Naive thymus-derived CD8-positive, alpha-beta T cell (primary cell): Measurements from ENCODE around the gene IL5RA. TPM values are rescaled to one million over a fixed set of nuclear protein-coding genes. Genes with fewer than 3 reads are reported as not detected.

Experiments
- ATAC-seq, 2 donors: fragments of 150-1000 bp; cut with Tn5 transposase in 1 of 2; sonication (Bioruptor Pico), chemical (Tn5 transposase) in 1 of 2; 1 replicate in 1 of 2; 2 replicates in 1 of 2; pipeline ENCODE4 v1.10.0; 2021; ENCODE audit warnings: mild to moderate bottlenecking in 2 of 2, moderate library complexity in 2 of 2
- POLR2A ChIA-PET: fragments of 350-600 bp; sonication (Branson Sonifier 250); formaldehyde crosslinking; loops from one replicate; lab custom pipeline; 2021; ENCODE audit warnings: antibody characterized with exemption; lab: Charles Lee
- DNase-seq, 10 donors: peaks; one replicate each; pipeline versions ENCODE4 v3.0.0 to v3.0.0-alpha.2; 2020 to 2022
- H3K27ac Mint-ChIP-seq, 10 donors: one replicate each; pipeline ENCODE4 v1.8.0; 2020 to 2022; ENCODE audit warnings: mild to moderate bottlenecking in 10 of 10, mixed read lengths in 10 of 10, moderate library complexity in 4 of 10, inconsistent platforms in 1 of 10
- H3K27me3 Mint-ChIP-seq, 5 donors: one replicate each; pipeline ENCODE4 v1.8.0; 2021 to 2022; ENCODE audit warnings: mixed read lengths in 5 of 5
- H3K36me3 Mint-ChIP-seq, 3 donors: one replicate each; pipeline ENCODE4 v1.8.0; 2020 to 2022; ENCODE audit warnings: mixed read lengths in 3 of 3, mild to moderate bottlenecking in 2 of 3, inconsistent platforms in 1 of 3
- H3K4me1 Mint-ChIP-seq, 4 donors: one replicate each; pipeline ENCODE4 v1.8.0; 2021 to 2022; ENCODE audit warnings: mixed read lengths in 4 of 4
- H3K4me3 Mint-ChIP-seq, 10 donors: one replicate each; pipeline ENCODE4 v1.8.0; 2020 to 2022; ENCODE audit warnings: mild to moderate bottlenecking in 10 of 10, mixed read lengths in 10 of 10, moderate library complexity in 6 of 10, inconsistent platforms in 1 of 10
- H3K9me3 Mint-ChIP-seq, 9 donors: one replicate each; pipeline ENCODE4 v1.8.0; 2020 to 2022; ENCODE audit warnings: mixed read lengths in 9 of 9, mild to moderate bottlenecking in 3 of 9, inconsistent platforms in 1 of 9, moderate library complexity in 1 of 9
- polyA plus RNA-seq, 3 donors: library from polyadenylated mRNA; unstranded; fragments of 300-500 nt; fragmentation: Illumina TruSeq; gene quantifications; one replicate each; pipeline ENCODE4 v1.2.3, GENCODE V29; 2021
- total RNA-seq, 8 experiments: library from RNA in 2 of 8; stranded (reverse) in 2 of 8; gene quantifications; one replicate each; pipeline ENCODE4 v1.2.3 and lab custom pipeline; 2021 to 2026

Gene IL5RA
- total and polyA plus RNA-seq, 5 experiments from 2014 or later = 1.7 TPM; not detected in 4

- ATAC-seq (peak; percentile 93 to 95), DNase-seq (peak; percentile 91 to 97 (median 96))
- no peaks in the 10 kb centered on the region for H3K9me3 Mint-ChIP-seq
- peaks cover 20 to 45% (median 44%) of the 10 kb centered on the region in 4 donors for H3K4me1 Mint-ChIP-seq
- H3K27me3 Mint-ChIP-seq = no peaks in the 10 kb centered on the region
- peak within 1 kb of the TSS; percentile 92 to 98 (median 97) for H3K4me3 Mint-ChIP-seq
- POLR2A ChIA-PET = interaction anchor here (1.0 to 1.6 kb wide), 2 partner anchors 46 to 65 kb away, joined by 6 read pairs; no protein-coding TSS in a partner anchor
- peaks cover 0 to 24% (median 12%) of the 10 kb centered on the region in 3 donors for H3K36me3 Mint-ChIP-seq
- H3K27ac Mint-ChIP-seq = peak within 1 kb of the TSS; percentile 94 to 99 (median 98)
Measured at GRCh38 chr3:3126477-3127431, 16.6 kb upstream of the IL5RA start, which contains the start of gene TRNT1. TSS of gene TRNT1 (plus strand) at chr3:3126940. CDS start at chr3:3129041, 2,101 bp downstream.

DNA sequence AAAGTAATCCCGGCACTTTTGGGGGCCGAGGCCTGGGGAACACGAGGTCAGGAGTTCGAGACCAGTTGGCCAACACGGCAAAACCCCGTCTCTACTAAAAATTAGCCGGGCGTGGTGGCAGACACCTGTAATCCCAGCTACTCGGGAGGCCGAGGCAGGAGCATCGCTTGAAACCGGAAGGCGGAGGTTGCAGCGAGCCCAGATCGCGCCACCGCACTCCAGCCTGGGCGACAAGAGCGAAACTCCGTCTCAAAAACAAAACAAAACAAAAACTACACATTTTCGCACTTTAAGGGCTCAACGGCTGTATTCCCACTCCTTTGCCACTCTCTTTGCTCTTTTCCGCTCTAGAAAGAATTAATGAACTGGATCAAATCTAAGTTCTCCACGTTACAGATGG, 15.8 kb upstream of the IL5RA start:
- DNase-seq (peak in 1 of 10 donors; percentile 3), ATAC-seq (no peak)
- H3K27me3 Mint-ChIP-seq = no peaks in the 10 kb centered on the region
- POLR2A ChIA-PET = interaction anchor here (1.0 to 1.6 kb wide), 2 partner anchors 47 to 66 kb away, joined by 6 read pairs; no protein-coding TSS in a partner anchor
- peak overlapping the region; percentile 92 to 98 (median 97) for H3K4me3 Mint-ChIP-seq
- peak overlapping the region; percentile 94 to 99 (median 97) for H3K27ac Mint-ChIP-seq
- H3K36me3 Mint-ChIP-seq = peaks cover 0 to 19% (median 7%) of the 10 kb centered on the region in 3 donors
- H3K9me3 Mint-ChIP-seq = no peaks in the 10 kb centered on the region
- peaks cover 20 to 45% (median 44%) of the 10 kb centered on the region in 4 donors for H3K4me1 Mint-ChIP-seq

DNA sequence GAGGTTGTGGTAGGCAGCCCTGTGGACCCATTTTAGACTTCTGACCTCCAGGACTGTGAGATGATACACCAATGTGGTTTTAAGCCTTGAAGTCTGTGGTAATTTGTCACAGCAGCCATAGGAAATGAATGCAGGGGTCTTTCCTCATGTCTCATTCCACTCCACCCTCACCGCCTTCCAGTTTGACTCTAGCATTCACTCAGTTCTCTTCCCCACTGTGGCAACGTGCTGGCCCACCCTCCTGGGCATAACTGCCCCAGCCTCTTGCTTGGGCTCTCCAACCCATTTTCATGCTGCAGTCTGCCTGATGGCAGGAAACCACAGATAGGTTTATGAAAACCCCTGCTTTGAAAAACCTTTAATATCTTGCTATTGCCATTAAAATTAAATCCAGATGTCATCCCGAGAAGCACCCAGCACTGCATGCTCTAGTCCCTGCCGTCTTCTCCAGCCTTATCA, 9.2 kb upstream of the IL5RA start:
- ATAC-seq (no peak), DNase-seq (no peak)
- Mint-ChIP-seq H3K27ac (peak overlapping the region in 2 of 10 donors; percentile 58 to 60), H3K4me3 (no peak overlapping the region), H3K27me3 (peaks cover 0 to 2% (median 0%) of the 10 kb centered on the region in 5 donors), H3K4me1 (no peaks in the 10 kb centered on the region), H3K36me3 (no peaks in the 10 kb centered on the region), H3K9me3 (no peaks in the 10 kb centered on the region)
- POLR2A ChIA-PET = no interaction called here

DNA sequence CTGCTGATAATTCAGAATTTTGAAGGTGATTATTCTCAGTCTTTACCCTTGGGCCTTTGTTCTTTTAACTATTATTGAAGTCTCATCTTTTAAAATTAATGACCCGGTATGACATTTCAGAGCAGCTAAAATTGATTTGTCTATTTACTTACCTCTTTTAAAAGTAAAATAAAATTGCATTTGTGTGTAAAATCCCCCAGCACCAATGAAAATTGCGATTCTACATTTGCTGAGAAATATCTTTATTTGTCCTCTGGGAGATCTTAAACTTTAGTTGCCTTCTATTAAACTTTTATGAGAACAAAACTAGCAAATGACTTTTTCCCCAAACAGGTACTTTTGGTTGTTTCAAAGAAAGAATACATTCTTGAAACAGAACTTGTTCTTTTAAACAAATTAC, 7.5 kb upstream of the IL5RA start:
- peaks cover 0 to 2% (median 0%) of the 10 kb centered on the region in 5 donors for H3K27me3 Mint-ChIP-seq
- POLR2A ChIA-PET = no interaction called here
- DNase-seq (no peak), ATAC-seq (no peak)
- H3K36me3 Mint-ChIP-seq = no peaks in the 10 kb centered on the region
- H3K27ac Mint-ChIP-seq = no peak overlapping the region
- no peaks in the 10 kb centered on the region for H3K4me1 Mint-ChIP-seq
- H3K4me3 Mint-ChIP-seq = no peak overlapping the region
- H3K9me3 Mint-ChIP-seq = no peaks in the 10 kb centered on the region

DNA sequence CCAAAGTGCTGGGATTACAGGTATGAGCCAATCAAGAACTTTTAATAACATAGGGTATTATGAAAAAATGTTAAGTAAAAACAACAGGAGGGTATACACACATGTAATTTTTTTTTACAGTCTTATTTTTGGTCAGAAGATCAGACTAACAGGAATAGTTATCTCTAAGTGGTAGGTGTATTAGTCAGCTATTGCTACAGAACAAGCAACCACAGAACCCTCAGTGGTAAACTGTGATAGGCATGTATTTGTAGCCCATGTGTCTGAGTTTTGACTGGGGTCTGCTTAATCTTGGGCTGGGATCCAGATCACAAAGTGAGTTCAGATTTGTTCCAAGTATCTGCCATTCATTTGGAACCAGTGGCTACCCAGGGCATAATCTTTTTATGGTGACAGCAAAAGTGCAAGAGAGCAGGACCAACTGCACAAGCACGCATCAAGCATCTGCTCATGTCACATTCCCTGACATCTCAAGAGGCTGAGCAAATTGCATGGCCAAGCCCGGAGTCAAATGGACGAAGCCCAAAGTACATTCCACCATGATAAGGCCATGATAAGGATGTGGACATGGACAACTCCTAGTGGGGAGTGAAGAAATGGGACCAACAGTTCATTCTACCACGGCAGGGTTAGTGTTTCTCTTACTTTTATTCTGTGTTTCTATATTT, 3.0 kb upstream of the IL5RA start:
- no peaks in the 10 kb centered on the region for H3K36me3 Mint-ChIP-seq
- H3K4me3 Mint-ChIP-seq = no peak overlapping the region
- POLR2A ChIA-PET = no interaction called here

GRCh38 chr3:3110749-3111361, 681 bp upstream of the IL5RA start:
- Mint-ChIP-seq H3K9me3 (no peaks in the 10 kb centered on the region), H3K4me3 (no peak overlapping the region), H3K4me1 (peaks cover 0 to 20% (median 0%) of the 10 kb centered on the region in 4 donors), H3K36me3 (no peaks in the 10 kb centered on the region), H3K27me3 (peaks cover 0 to 2% (median 1%) of the 10 kb centered on the region in 5 donors), H3K27ac (peak overlapping the region in 4 of 10 donors; percentile 10 to 85 (median 45))
- ATAC-seq (no peak), DNase-seq (no peak)
- POLR2A ChIA-PET = no interaction called here

More for the DNA sequence above, 3.0 kb upstream of the IL5RA start:
- Mint-ChIP-seq H3K27me3 (peaks cover 0 to 2% (median 0%) of the 10 kb centered on the region in 5 donors), H3K27ac (no peak overlapping the region), H3K4me1 (peaks cover 0 to 16% (median 0%) of the 10 kb centered on the region in 4 donors), H3K9me3 (no peaks in the 10 kb centered on the region)
- no peak for ATAC-seq
- DNase-seq = no peak

- POLR2A ChIA-PET = no interaction called here
- H3K36me3 Mint-ChIP-seq = no peaks in the 10 kb centered on the region
- peak overlapping the region in 3 of 10 donors; percentile 42 to 85 (median 74) for H3K27ac Mint-ChIP-seq
- DNase-seq = no peak
- peaks cover 0 to 13% (median 8%) of the 10 kb centered on the region in 5 donors for H3K27me3 Mint-ChIP-seq
- no peaks in the 10 kb centered on the region for H3K9me3 Mint-ChIP-seq
- peaks cover 0 to 29% (median 0%) of the 10 kb centered on the region in 4 donors for H3K4me1 Mint-ChIP-seq
- ATAC-seq = no peak
- H3K4me3 Mint-ChIP-seq = peak overlapping the region in 2 of 10 donors; percentile 55 to 72
Measured at GRCh38 chr3:3109407-3110298, 521 bp downstream of the IL5RA start.

DNA sequence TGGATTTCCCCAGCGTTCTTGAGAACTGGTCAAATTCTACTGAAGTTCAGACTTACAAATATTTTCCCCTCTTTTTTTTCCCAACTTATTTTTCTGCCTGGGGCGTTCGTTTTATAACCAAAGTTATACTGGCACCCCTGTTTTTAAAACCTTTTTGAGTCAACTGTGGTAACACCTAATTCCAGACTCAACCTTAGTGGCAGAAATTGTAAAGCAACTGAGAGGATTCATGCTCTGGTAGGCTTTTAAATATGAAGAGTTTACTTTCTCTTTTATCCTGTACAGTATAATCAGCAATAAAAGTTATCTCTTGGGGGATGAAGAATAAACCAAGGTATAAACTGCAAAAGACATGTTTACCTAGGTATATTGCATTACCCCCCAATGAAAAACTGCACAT, 2.3 kb downstream of the IL5RA start:
- Mint-ChIP-seq H3K36me3 (no peaks in the 10 kb centered on the region), H3K4me3 (no peak overlapping the region), H3K4me1 (peaks cover 0 to 29% (median 0%) of the 10 kb centered on the region in 4 donors), H3K27ac (no peak overlapping the region), H3K9me3 (no peaks in the 10 kb centered on the region), H3K27me3 (peaks cover 0 to 14% (median 8%) of the 10 kb centered on the region in 5 donors)
- ATAC-seq (no peak), DNase-seq (no peak)
- POLR2A ChIA-PET = no interaction called here

DNA sequence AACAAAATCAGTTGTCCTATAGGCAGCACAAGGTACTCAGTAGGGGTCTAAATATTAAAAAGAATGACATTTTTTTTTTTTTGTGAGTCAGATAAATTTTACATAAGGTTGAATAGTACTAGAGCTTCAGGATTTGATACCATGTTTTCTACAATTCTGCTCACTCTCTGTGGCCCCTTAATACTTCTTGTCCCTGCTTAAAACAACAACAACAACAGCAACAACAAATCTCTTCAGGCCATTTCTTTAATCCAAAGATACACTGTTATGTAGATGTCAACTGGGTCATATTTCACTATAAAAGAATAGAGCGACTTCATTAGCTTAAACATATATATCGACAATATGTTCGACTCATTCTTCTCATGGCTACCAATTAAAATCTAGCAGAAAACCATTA, 3.0 kb downstream of the IL5RA start:
- Mint-ChIP-seq H3K9me3 (no peaks in the 10 kb centered on the region), H3K4me1 (peaks cover 0 to 29% (median 0%) of the 10 kb centered on the region in 4 donors), H3K27ac (no peak overlapping the region), H3K4me3 (no peak overlapping the region), H3K36me3 (no peaks in the 10 kb centered on the region), H3K27me3 (peaks cover 0 to 14% (median 8%) of the 10 kb centered on the region in 5 donors)
- ATAC-seq (no peak), DNase-seq (no peak)
- POLR2A ChIA-PET = no interaction called here

DNA sequence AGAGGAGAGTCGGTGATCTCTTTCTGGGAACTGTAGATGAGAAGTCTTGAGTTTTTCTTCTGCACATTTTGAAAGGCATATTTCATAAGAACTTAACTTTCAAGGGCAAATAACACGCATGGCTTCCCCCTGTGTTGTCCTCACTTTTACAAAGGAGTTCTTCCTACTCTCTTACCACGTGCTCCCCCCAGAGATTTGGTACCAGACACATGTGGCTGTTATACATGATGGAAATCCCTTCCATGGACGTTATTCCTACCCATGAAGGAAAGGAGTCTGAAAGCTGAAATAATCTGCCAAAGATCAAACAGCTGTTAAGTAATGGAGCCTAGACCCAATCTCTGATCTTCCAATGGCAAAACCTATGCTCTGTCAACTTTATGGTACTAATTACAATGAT, 4.4 kb downstream of the IL5RA start:
- H3K27me3 Mint-ChIP-seq = peaks cover 0 to 14% (median 8%) of the 10 kb centered on the region in 5 donors
- ATAC-seq (no peak), DNase-seq (no peak)
- no peaks in the 10 kb centered on the region for H3K36me3 Mint-ChIP-seq
- peak overlapping the region in 1 of 10 donors; percentile 66 for H3K27ac Mint-ChIP-seq
- POLR2A ChIA-PET = no interaction called here
- H3K4me3 Mint-ChIP-seq = no peak overlapping the region
- no peaks in the 10 kb centered on the region for H3K9me3 Mint-ChIP-seq
- H3K4me1 Mint-ChIP-seq = peaks cover 0 to 29% (median 0%) of the 10 kb centered on the region in 4 donors

DNA sequence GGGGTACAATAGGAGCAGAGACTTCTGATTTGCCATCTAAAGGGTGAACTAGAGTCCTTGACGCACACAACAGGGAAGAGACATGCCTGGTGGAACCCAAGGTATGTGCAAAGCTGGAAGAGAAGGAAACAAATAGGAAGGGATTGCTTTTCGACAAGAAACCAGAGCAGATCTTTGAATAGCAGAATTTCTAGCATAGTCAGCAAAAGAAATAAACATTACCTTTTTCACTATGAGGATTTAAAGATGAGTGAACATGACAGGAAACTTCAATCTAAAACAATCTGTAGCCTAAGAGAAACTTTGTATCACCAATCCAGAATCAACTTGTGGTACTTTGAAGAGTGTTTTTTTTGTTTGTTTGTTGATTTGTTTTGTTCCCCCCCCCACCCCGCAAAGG, 4.9 kb downstream of the IL5RA start:
- POLR2A ChIA-PET = no interaction called here
- H3K36me3 Mint-ChIP-seq = no peaks in the 10 kb centered on the region

More for the DNA sequence above, 4.9 kb downstream of the IL5RA start:
- Mint-ChIP-seq H3K9me3 (no peaks in the 10 kb centered on the region), H3K27ac (no peak overlapping the region), H3K4me1 (peaks cover 0 to 23% (median 0%) of the 10 kb centered on the region in 4 donors), H3K27me3 (peaks cover 0 to 14% (median 8%) of the 10 kb centered on the region in 5 donors), H3K4me3 (no peak overlapping the region)
- ATAC-seq (no peak), DNase-seq (no peak)
